ENCODE results near the gene C1orf122. TPM values are rescaled to one million over a fixed set of nuclear protein-coding genes. Genes with fewer than 3 reads are reported as not detected.

The C1orf122 gene
- total and polyA plus RNA-seq, 2 of the 8 experiments (the other 6 are each of a cell fraction or from before 2014, with no cell fraction given), result 32.1 to 36.9 TPM

- ChIA-PET CTCF (ENCODE audit: partially characterized antibody) (no interaction called here), POLR2A (ENCODE audit: partially characterized antibody) (no interaction called here)
- Histone ChIP-seq H3K18ac (ENCODE audit: extremely low read depth, low read length) (no peak overlapping the region), H3K14ac (ENCODE audit: insufficient read length) (no peak overlapping the region), H4K5ac (ENCODE audit: insufficient read length, low read depth, low read length) (no peak overlapping the region), H2BK120ac (replicated peaks; ENCODE audit: low read depth, low read length) (no peak overlapping the region), H2AK5ac (ENCODE audit: low read depth, low read length) (no peak overlapping the region), H3K4me2 (ENCODE audit: insufficient read depth in 1 of 2, low read depth in 2 of 2, low read length in 2 of 2) (no peak overlapping the region; a peak in 1 of 4 replicates), H2AFZ (ENCODE audit: low read length) (no peak overlapping the region), H3K23me2 (ENCODE audit: low read depth, low read length) (peaks cover 5% of the 10 kb centered on the region; the same call in 1 of the 2 replicates), H4K20me1 (replicated peaks in 1 of 2; ENCODE audit: control insufficient read depth in 1 of 2, insufficient read depth in 2 of 2, low read length in 2 of 2) (peaks cover 0 to 17% of the 10 kb centered on the region in 2 experiments), H3K79me1 (ENCODE audit: low read depth, low read length) (peaks cover 8% of the 10 kb centered on the region), H3K36me3 (ENCODE audit: control insufficient read depth in 2 of 4, insufficient read depth in 4 of 4, low read length in 3 of 4) (peaks cover 8 to 29% (median 13%) of the 10 kb centered on the region in 4 experiments), H4K8ac (ENCODE audit: extremely low read depth, insufficient read depth, low read length) (no peak overlapping the region), H3K4me1 (replicated peaks in 1 of 4; ENCODE audit: control insufficient read depth in 3 of 4, insufficient read depth in 4 of 4, low read length in 3 of 4) (peaks cover 4 to 14% (median 10%) of the 10 kb centered on the region in 4 experiments; a peak in 6 of 7 replicates), H3K27me3 (replicated peaks in 1 of 4; ENCODE audit: control insufficient read depth in 3 of 4, extremely low read depth in 1 of 4, insufficient read depth in 3 of 4, low read length in 3 of 4) (no peaks in the 10 kb centered on the region), H2BK20ac (ENCODE audit: low read length) (no peak overlapping the region), H3K23ac (ENCODE audit: insufficient read length) (no peak overlapping the region), H3K4me3 (ENCODE audit: extremely low read depth in 1 of 4, insufficient read depth in 2 of 4, low read depth in 3 of 4, low read length in 4 of 4) (no peak overlapping the region), H2BK12ac (ENCODE audit: low read depth, low read length) (no peak overlapping the region), H2BK5ac (ENCODE audit: low read depth, low read length) (no peak overlapping the region), H3K9me3 (ENCODE audit: insufficient read depth in 2 of 2, low read depth in 1 of 2, low read length in 1 of 2) (no peaks in the 10 kb centered on the region), H3K79me2 (ENCODE audit: control insufficient read depth in 1 of 2, insufficient read depth in 2 of 2, low read length in 2 of 2) (peaks cover 8 to 15% of the 10 kb centered on the region in 2 experiments), H3K27ac (ENCODE audit: low read depth, low read length) (no peak overlapping the region), H3K4ac (replicated peaks; ENCODE audit: insufficient read length, low read depth, low read length) (no peak overlapping the region), H2BK15ac (ENCODE audit: low read length) (no peak overlapping the region), H4K91ac (replicated peaks; ENCODE audit: insufficient read length, low read length) (no peak overlapping the region), H3K9ac (replicated peaks in 1 of 4; ENCODE audit: extremely low read depth in 1 of 4, low read depth in 3 of 4, low read length in 3 of 4) (no peak overlapping the region), H3K56ac (replicated peaks; ENCODE audit: insufficient read length, low read depth, low read length) (no peak overlapping the region)
- DNase-seq (ENCODE audit: low read depth in 1 of 2, low spot score in 2 of 2) (no peak), FAIRE-seq (no peak)
- WGBS, 2 experiments (ENCODE audit: extremely low coverage in 1 of 2, insufficient coverage in 1 of 2, insufficient read length in 1 of 2, insufficient replicate concordance in 2 of 2, low coverage in 1 of 2, low lambda C conversion rate in 2 of 2, missing lambda C conversion rate in 1 of 2), result 80% methylated on average over 2 of the region's 2 CpGs; no CpG with 5 or more reads in 1 of the 2 experiments
- no peak for TF ChIP-seq CBX5 (IDR thresholded peaks at IDR 0.05; ENCODE audit: low read depth, low read length)
Observed at GRCh38 chr1:37809942-37810341, 2.4 kb downstream of the C1orf122 start.
